ENCODE results near the gene TSPAN17. TPM values are rescaled to one million over a fixed set of nuclear protein-coding genes. Genes with fewer than 3 reads are reported as not detected.

TSPAN17 gene
- polyA plus RNA-seq, 1 experiment = 40.9 TPM

DNA sequence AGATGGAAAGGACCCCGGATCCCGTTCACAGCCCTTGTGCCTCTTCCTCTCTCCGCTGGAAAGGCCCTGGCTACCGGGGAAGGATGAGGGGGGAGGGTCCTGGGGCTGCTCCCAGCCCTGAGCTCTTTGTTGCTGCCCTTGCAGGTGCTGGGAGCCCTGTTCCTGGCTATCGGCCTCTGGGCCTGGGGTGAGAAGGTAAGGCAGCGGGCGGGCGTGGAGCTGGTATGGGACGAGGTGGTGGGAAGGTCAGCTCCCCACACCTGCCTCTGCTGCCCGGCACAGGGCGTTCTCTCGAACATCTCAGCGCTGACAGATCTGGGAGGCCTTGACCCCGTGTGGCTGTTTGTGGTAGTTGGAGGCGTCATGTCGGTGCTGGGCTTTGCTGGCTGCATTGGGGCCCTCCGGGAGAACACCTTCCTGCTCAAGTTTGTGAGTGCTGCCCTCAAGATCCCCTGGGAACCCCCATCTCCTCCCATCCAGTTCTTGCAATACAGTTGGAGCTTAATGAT, 4.2 kb downstream of the TSPAN17 start:
- TF ChIP-seq, protein P1, sequence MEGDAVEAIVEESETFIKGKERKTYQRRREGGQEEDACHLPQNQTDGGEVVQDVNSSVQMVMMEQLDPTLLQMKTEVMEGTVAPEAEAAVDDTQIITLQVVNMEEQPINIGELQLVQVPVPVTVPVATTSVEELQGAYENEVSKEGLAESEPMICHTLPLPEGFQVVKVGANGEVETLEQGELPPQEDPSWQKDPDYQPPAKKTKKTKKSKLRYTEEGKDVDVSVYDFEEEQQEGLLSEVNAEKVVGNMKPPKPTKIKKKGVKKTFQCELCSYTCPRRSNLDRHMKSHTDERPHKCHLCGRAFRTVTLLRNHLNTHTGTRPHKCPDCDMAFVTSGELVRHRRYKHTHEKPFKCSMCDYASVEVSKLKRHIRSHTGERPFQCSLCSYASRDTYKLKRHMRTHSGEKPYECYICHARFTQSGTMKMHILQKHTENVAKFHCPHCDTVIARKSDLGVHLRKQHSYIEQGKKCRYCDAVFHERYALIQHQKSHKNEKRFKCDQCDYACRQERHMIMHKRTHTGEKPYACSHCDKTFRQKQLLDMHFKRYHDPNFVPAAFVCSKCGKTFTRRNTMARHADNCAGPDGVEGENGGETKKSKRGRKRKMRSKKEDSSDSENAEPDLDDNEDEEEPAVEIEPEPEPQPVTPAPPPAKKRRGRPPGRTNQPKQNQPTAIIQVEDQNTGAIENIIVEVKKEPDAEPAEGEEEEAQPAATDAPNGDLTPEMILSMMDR (IDR thresholded peaks at IDR 0.05; ENCODE audit: low read depth, low read length) = no peak
- Histone ChIP-seq H3K27ac (ENCODE audit: low read depth, low read length) (no peak overlapping the region), H3K27me3 (ENCODE audit: control insufficient read depth, insufficient read depth, low read length) (no peaks in the 10 kb centered on the region), H3K9me3 (ENCODE audit: control insufficient read depth, insufficient read depth, low read length) (no peaks in the 10 kb centered on the region; the same call in 1 of the 2 replicates), H3K4me3 (ENCODE audit: low read depth, low read length) (no peak overlapping the region)
- POLR2A ChIA-PET = no interaction called here
- DNase-seq (ENCODE audit: low read depth, low spot score) = no peak
- CTCF ChIA-PET = interaction anchor here (0.5 to 7.2 kb wide), 4 partner anchors 9 to 313 kb away, joined by 3 to 112 read pairs (median 4); no protein-coding TSS in a partner anchor

DNA sequence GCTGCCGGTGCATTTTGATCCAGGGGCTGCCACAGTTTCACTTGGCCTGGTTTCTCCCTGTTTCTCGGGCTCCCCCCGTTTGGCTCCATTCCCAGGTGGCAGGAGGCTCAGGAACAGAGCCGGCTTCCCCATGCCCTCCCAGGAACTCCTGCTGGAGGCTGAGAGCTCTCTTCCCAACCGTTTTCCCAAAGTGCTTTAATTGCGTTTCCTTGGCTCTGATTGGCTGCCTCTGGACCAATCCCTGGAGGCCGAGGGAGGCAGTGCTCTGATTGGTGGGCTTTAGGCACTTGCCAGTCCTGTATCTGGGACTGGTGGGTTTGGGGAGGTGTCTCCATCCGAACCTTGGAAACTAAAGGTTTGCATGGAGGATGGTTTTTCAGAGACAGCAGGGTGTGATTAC, 4.9 kb downstream of the TSPAN17 start:
- Histone ChIP-seq H3K9me3 (ENCODE audit: control insufficient read depth, insufficient read depth, low read length) (no peaks in the 10 kb centered on the region; the same call in 1 of the 2 replicates), H3K27ac (ENCODE audit: low read depth, low read length) (no peak overlapping the region), H3K4me3 (ENCODE audit: low read depth, low read length) (no peak overlapping the region), H3K27me3 (ENCODE audit: control insufficient read depth, insufficient read depth, low read length) (no peaks in the 10 kb centered on the region)
- POLR2A ChIA-PET = no interaction called here
- no peak for DNase-seq (ENCODE audit: low read depth, low spot score)
- TF ChIP-seq, protein P1 (IDR thresholded peaks at IDR 0.05; ENCODE audit: low read depth, low read length) = no peak
- CTCF ChIA-PET = interaction anchor here (7.2 kb wide), 1 partner anchor 8 kb away, joined by 112 read pairs; no protein-coding TSS in a partner anchor

DNA sequence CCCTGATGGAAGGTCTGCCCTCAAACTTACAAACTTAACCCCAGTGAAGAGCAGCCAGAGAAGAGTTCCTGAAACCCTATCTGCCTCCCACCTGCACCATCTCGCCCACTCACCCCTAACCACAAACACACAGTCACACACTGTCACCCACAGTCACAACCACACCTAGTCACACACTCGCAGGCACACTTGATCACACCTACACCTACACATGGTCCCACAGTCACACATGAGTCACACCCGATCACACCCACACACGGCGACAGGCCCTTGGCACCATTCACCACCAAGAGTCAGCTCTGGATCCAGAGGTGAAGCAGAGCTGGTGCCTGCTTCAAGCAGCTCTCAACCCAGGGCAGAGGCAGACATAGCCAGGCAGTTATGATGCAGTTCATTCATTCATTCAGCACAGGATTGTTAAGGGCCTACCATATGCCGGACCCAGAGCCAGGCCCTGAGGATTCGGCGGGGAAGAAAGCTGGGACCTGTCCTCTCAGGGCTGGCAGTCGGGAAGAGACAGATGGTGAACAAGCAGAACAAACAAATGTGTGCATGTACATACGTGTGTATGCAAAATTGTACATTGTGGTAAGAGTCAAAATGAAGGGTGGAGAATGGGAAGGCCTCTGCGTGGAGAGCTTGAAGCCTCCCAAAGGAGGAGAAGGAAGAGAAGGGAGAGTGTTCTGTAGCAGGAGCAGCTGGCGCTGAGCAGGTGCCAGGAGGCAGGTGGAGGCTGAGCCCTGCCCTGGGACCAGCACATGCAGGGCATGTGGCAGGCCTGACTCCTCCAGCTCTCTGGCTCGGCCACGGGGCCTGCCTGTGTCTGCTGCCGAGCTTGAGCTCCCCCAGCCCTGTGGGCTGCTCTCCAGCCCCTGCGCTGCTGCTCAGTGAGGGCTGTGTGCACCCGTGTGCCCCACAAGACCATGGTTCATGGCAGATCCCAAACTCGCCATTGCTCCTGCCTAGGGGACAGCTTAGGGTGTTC, 6.4 kb downstream of the TSPAN17 start:
- H3K27ac ChIP-seq (ENCODE audit: low read depth, low read length) = no peak overlapping the region
- no peak for DNase-seq (ENCODE audit: low read depth, low spot score)
- no peaks in the 10 kb centered on the region for H3K27me3 ChIP-seq (ENCODE audit: control insufficient read depth, insufficient read depth, low read length)
- ChIA-PET CTCF (no interaction called here), POLR2A (interaction anchor here (1.5 kb wide), 1 partner anchor 11 kb away, joined by 3 read pairs; no protein-coding TSS in a partner anchor)
- H3K4me3 ChIP-seq (ENCODE audit: low read depth, low read length) = no peak overlapping the region
- TF ChIP-seq, protein P1 (IDR thresholded peaks at IDR 0.05; ENCODE audit: low read depth, low read length) = no peak
- H3K9me3 ChIP-seq (ENCODE audit: control insufficient read depth, insufficient read depth, low read length) = no peaks in the 10 kb centered on the region; the same call in 1 of the 2 replicates

DNA sequence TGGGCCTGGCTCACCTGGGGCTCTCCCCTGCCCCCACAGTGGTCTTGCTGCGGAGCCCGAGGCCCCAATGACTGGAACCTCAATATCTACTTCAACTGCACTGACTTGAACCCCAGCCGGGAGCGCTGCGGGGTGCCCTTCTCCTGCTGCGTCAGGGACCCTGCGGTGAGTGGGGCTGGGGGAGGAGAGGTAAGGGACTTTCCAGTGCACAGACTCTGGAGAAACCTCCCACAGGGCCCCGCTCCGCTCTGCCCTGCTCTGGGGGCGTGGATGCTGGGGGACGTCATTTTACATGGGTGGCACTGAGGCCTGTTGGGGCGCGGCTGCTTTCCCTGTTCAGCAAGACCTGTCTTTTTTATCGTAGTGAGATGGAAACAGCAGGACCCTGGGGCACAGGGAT, 7.6 kb downstream of the TSPAN17 start:
- POLR2A ChIA-PET = no interaction called here
- no peak overlapping the region for H3K27ac ChIP-seq (ENCODE audit: low read depth, low read length)
- TF ChIP-seq, protein P1 (IDR thresholded peaks at IDR 0.05; ENCODE audit: low read depth, low read length) = no peak
- CTCF ChIA-PET = no interaction called here
- H3K4me3 ChIP-seq (ENCODE audit: low read depth, low read length) = no peak overlapping the region
- H3K9me3 ChIP-seq (ENCODE audit: control insufficient read depth, insufficient read depth, low read length) = no peaks in the 10 kb centered on the region; the same call in 1 of the 2 replicates
- DNase-seq (ENCODE audit: low read depth, low spot score) = no peak
- H3K27me3 ChIP-seq (ENCODE audit: control insufficient read depth, insufficient read depth, low read length) = no peaks in the 10 kb centered on the region

Data from AG04450 (cell line).